ENCODE data around the gene SNX24.
"Not testable (repeated sequence)": the region's sequence is repeated elsewhere in the genome, so short reads cannot be mapped to it uniquely, and the experiment has no call there.

SNX24 gene, protein sequence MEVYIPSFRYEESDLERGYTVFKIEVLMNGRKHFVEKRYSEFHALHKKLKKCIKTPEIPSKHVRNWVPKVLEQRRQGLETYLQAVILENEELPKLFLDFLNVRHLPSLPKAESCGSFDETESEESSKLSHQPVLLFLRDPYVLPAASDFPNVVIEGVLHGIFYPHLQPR

GRCh38 chr5:122845229-122846050 is at the start of gene SNX24:
SNX24 (plus strand) TSS chr5:122845613; CDS start chr5:122845634, 21 bp downstream.
- peak; percentile 74 for DNase-seq

- DNase-seq: peak; percentile 58
Observed at GRCh38 chr5:122805481-122805880, 39.9 kb upstream of the SNX24 start.

GRCh38 chr5:122810405-122810804 is 35.0 kb upstream of the SNX24 start:
- no peak for DNase-seq

GRCh38 chr5:122815218-122815767 is 30.1 kb upstream of the SNX24 start:
- no peak for DNase-seq

DNA sequence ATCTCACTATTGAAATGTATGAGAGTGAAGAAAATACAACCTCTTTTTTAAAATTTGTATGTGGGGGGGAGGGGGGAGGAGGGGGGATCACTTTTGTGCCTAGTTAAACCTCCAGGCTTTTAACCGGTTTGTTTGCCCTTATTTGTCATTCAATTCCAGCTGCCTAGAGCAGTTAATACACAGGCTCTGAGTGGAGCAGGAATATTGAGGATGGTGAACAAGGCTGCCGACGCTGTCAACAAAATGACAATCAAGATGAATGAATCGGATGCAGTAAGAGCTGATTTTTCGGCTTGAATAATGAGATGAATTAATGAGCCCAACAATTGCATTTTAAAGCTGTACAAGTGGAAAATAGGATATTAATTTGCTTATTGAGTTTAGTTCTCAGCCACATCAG is 28.7 kb upstream of the SNX24 start:
- DNase-seq: no peak

DNA sequence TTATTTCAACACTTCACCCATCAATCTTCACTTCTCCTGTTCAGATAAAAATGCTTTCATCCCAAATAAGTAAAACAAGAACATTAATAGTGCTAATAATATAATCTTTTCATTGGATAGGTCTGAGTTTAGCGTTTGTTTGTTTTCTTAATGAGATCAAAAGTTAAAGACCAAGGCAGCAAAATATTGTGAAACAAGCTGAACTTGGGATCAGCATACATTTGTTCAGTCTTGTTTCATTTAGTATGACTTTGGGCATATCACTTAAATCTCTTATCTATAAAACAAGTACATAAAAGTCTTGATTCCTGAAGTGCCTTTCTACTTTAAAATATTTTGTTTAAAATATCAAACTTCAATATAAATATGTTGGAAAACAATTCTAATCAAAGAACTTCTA is 13.4 kb upstream of the SNX24 start:
- no peak for DNase-seq

DNA sequence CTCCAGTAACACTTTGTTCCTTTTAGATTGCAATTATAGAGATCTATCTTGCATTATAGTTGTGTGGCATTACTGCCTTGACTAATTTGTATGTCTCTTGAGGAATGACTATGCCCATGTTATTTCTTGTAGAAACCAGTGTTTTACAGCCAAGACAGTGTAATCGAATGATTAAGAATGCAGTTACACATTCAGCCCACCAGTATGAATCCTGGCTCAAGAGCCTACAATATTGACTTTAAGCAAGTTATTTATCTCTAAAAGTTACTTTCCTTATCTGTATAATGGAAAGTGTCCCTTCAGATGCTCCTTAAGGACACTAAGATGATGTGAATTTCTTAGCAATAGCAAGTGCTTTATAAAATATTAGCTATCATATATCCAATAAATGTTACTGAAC is 9.7 kb upstream of the SNX24 start:
- no peak for DNase-seq

DNA sequence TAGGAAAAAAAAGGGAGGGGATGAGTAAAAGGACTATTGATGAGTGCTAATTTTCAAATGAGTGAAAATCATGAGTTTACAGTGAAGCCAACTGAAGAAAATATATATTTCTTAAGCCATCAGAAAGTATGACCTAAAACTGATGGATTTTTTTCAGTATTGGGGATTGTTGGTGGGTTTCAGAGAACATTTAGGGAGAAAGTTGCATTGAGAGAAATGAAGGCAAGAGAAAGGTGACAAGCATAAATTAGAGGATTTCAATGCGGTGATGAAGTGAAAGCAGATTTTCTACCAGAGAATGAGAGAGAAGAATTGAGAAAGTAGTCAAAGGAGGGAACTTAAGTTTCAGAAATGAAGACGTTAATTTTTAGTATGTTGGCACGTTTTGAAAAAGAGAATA is 8.5 kb upstream of the SNX24 start:
- DNase-seq: no peak

DNA sequence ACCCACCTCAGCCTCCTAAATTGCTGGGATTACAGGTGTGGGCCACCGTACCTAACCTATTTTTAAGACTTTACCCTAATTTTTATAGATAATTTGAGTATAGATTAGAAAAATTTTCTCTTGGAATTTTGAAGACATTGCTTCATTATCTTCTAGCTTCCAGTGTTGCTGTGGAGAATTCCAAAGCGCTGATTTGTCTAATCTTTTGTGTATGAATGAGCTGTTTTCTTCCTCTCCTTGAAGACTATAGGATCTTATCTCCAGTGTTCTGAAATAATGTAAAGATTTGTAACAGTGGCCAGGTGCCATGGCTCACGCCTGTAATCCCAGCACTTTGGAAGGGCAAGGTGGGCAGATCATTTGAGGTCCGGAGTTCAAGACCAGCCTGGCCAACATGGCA is 5.7 kb upstream of the SNX24 start:
- DNase-seq: no peak

GRCh38 chr5:122842016-122842580 is 3.3 kb upstream of the SNX24 start:
- DNase-seq: no peak

DNA sequence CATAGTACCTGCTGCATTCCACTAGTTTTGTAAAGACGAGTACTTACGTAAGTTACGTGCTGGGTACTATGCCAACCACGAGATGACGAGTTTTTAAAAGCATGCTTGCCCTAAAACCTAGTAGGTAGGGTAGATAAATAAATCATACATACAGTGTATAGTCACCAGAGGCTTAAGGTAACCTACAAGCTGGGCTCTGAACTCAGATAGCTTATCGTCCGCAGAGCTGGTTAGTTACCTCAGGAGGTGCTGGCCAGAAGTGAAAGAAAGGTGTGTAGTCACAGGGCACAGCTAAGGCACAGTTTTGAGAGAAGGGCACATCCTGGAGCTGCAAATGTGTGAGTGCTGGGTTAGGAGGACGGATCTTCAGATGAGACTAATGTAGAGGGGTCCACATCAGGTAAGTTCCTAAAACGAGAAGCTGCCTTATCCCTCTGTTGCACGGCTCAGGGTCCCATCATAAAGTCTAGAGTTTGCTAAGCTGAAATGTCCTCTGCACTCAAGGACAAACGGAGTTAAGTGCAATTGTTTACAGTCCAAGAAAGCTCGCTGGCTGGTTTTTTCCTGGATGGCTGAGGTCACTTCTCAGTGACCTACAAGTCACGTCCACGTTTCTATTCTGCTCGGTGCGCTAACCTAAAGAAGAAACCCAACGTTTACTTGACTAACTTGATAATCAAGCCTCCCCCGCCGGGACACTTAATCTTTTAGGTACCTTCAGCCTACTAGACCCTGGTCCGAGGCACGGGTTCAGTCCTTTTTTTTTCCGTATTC is 1.1 kb upstream of the SNX24 start:
- DNase-seq: no peak

GRCh38 chr5:122844910-122845228 is 544 bp upstream of the SNX24 start:
- DNase-seq: no peak

GRCh38 chr5:122846051-122846550 is 688 bp downstream of the SNX24 start:
- DNase-seq: peak; percentile 81

DNA sequence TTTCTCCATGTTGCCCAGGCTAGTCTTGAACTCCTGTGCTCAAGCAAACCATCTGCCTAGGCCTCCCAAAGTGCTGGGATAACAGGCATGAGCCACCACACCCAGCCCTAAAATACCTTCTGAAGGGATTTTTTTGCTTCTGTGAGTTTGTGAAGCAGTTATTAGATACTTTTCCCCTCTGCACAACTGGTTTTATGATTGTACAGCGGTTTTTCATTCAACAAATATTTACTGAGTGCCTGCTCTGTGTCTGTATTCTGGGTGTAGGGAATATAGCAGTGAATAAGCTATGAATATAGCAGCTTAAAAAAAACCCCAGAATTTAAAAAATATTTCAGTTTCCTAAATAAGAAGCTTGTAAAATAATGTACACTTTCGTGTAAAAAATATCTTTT is 2.3 kb downstream of the SNX24 start:
- DNase-seq: no peak

DNA sequence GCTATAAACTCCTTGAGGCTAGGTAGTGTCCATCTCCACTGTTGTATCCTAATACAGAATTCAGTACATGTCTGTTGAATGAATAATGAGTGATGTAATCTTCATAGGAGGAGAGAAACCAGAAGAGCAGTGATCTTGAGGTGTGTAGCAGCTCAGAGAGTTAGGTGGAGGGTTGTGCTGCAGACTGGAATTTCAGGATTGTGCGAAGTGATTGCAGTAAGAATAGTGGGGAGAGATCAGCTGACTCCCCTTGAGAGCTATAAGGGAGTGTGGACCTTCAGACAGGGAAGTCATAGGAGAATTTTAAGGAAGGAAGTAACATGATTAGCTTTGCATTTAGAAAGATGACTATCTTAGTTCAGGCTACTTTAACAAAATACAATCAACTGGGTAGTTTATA is 4.4 kb downstream of the SNX24 start:
- DNase-seq: peak; percentile 63

DNA sequence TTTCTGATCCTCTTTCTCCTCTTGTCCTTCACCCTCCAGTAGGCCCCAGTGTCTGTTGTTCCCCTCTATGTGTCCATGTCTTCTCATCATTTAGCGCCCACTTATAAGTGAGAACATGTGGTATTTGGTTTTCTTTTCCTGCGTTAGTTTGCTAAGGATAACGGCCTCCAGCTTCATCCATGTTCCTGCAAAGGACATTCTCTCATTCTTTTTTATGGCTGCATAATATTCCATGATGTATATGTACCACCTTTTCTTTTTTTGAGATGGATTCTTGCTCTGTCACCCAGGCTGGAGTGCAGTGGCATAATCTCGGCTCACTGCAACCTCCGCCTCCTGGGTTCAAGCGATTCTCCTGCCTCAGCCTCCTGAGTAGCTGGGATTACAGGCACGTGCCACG is 12.1 kb downstream of the SNX24 start:
- not testable (repeated sequence) for DNase-seq

- DNase-seq: peak; percentile 70
Observed at GRCh38 chr5:122858451-122858850, 13.0 kb downstream of the SNX24 start.

GRCh38 chr5:122863240-122863639 is 17.8 kb downstream of the SNX24 start:
- DNase-seq: no peak

GRCh38 chr5:122863721-122864120 is 18.3 kb downstream of the SNX24 start:
- DNase-seq: no peak

GRCh38 chr5:122864400-122864799 is 19.0 kb downstream of the SNX24 start:
- no peak for DNase-seq

GRCh38 chr5:122864842-122865241 is 19.4 kb downstream of the SNX24 start:
- DNase-seq: no peak

DNA sequence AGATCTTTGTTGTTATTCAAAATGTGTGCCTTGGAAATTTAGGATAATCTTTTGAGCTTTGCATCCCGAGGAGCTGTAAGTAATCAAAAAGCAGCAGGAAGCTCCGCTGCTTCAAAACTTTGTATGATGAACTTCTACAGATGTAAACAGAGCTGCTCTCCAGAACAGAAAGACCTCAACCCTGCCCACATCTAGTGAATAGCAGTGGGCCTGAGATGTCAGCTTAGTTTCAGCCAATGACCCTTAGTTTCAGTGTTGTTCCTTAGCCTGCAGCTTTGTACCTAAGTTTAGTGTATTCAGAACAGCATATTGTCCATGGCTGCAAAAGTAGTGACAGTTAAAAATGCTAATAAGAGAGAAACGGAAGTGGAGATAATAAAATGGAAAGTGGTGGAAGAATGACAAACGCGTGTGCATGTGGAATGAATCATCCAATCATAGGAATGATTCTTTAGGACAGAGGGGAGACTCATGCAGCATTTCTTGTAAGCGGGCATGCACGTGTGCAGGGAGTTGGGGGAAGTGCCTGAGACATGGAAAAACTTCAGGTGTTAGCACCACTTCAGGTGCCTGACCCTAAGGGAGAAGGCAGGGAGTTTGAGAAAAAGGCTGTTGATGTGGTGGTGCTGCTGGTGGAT is 24.9 kb downstream of the SNX24 start:
- DNase-seq: peak; percentile 81

DNA sequence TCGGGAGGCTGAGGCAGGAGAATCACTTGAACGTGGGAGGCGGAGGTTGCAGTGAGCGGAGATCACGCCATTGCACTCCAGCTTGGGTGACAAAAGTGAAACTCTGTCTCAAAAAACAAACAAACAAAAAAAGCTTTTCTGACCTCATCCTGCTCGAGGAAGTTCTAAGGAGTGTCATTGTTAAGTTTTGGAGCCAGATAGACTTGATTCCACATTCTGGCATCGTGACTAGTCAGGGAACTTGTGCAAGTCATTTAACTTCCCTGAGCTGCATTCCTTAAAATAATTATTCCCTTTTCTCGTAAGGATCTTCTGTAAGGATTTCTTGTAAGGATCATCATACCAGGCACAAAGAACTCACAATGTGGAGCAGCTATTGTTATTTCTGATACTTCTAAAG is 26.2 kb downstream of the SNX24 start:
- peak; percentile 55 for DNase-seq
